ENCODE measurements around the gene TMX2.
"Not testable (repeated sequence)": the region's sequence is repeated elsewhere in the genome, so short reads cannot be mapped to it uniquely, and the experiment has no call there.

Gene TMX2

GRCh38 chr11:57712256-57713150 is at the start of gene TMX2:
TSS of gene TMX2 (plus strand) at chr11:57712593. CDS start at chr11:57712619, 26 bp downstream.
- DNase-seq (ENCODE audit: low read depth in 2 of 2) = peak; percentile 99

GRCh38 chr11:57662893-57663292 is 49.5 kb upstream of the TMX2 start:
- no peak for DNase-seq (ENCODE audit: low read depth in 2 of 2)

GRCh38 chr11:57663975-57664374 is 48.4 kb upstream of the TMX2 start:
- DNase-seq (ENCODE audit: low read depth in 2 of 2) = no peak

- peak; percentile 98 to 99 for DNase-seq (ENCODE audit: low read depth in 2 of 2)
Measured at GRCh38 chr11:57667117-57667735, 45.2 kb upstream of the TMX2 start.

GRCh38 chr11:57667736-57668433 is 44.5 kb upstream of the TMX2 start, which contains the start of gene ZDHHC5:
TSS of gene ZDHHC5 (plus strand) at chr11:57668114. CDS start at chr11:57673091, 4,977 bp downstream.
- peak; percentile 99 for DNase-seq (ENCODE audit: low read depth in 2 of 2)

GRCh38 chr11:57668434-57668782 is 44.0 kb upstream of the TMX2 start:
- no peak for DNase-seq (ENCODE audit: low read depth in 2 of 2)

- DNase-seq (ENCODE audit: low read depth in 2 of 2) = no peak
Measured at GRCh38 chr11:57674251-57674650, 38.1 kb upstream of the TMX2 start.

- no peak for DNase-seq (ENCODE audit: low read depth in 2 of 2)
Measured at GRCh38 chr11:57675176-57675941, 37.0 kb upstream of the TMX2 start.

- no peak for DNase-seq (ENCODE audit: low read depth in 2 of 2)
Measured at GRCh38 chr11:57679396-57679795, 33.0 kb upstream of the TMX2 start.

GRCh38 chr11:57680552-57680874 is 31.9 kb upstream of the TMX2 start:
- no peak for DNase-seq (ENCODE audit: low read depth in 2 of 2)

GRCh38 chr11:57681168-57681567 is 31.2 kb upstream of the TMX2 start:
- no peak for DNase-seq (ENCODE audit: low read depth in 2 of 2)

- DNase-seq (ENCODE audit: low read depth in 2 of 2) = not testable (repeated sequence)
Measured at GRCh38 chr11:57690474-57690873, 21.9 kb upstream of the TMX2 start.

GRCh38 chr11:57698843-57699365 is 13.5 kb upstream of the TMX2 start:
- no peak for DNase-seq (ENCODE audit: low read depth in 2 of 2)

GRCh38 chr11:57699813-57700212 is 12.6 kb upstream of the TMX2 start:
- DNase-seq (ENCODE audit: low read depth in 2 of 2) = no peak

GRCh38 chr11:57700425-57700824 is 12.0 kb upstream of the TMX2 start:
- no peak for DNase-seq (ENCODE audit: low read depth in 2 of 2)

- DNase-seq (ENCODE audit: low read depth in 2 of 2) = no peak
Measured at GRCh38 chr11:57703341-57703740, 9.1 kb upstream of the TMX2 start.

- no peak for DNase-seq (ENCODE audit: low read depth in 2 of 2)
Measured at GRCh38 chr11:57704932-57705331, 7.5 kb upstream of the TMX2 start.

- not testable (repeated sequence) for DNase-seq (ENCODE audit: low read depth in 2 of 2)
Measured at GRCh38 chr11:57705432-57705831, 7.0 kb upstream of the TMX2 start.

GRCh38 chr11:57709802-57710367 is 2.5 kb upstream of the TMX2 start:
- no peak for DNase-seq (ENCODE audit: low read depth in 2 of 2)

GRCh38 chr11:57711414-57712255 is 758 bp upstream of the TMX2 start, which contains the start of gene MED19:
TSS of gene MED19 (minus strand) at chr11:57712215. CDS start at chr11:57712179, 36 bp downstream.
- peak; percentile 20 to 28 for DNase-seq (ENCODE audit: low read depth in 2 of 2)

Measured in fibroblast of skin of left quadriceps (primary cell).